Loucy (cell line): ENCODE measurements around the gene MAP3K13.

ENCODE experiments used
- CTCF ChIP-seq: fragments of 200-600 bp; sonication (generic); conservative IDR thresholded peaks from 2 replicates; pipeline ENCODE4 v1.5.1; 2014; ENCODE audit warnings: mild to moderate bottlenecking, antibody characterized with exemption, low read length
- EZH2phosphoT487 ChIP-seq: fragments of 200-600 bp; IDR thresholded peaks from 2 replicates; pipeline ENCODE4 v1.6.1; 2018; ENCODE audit warnings: antibody characterized with exemption, mild to moderate bottlenecking, moderate library complexity, borderline replicate concordance

GRCh38 chr3:185503521-185503920, 140.6 kb downstream of the MAP3K13 start:
- TF ChIP-seq CTCF (no peak), EZH2phosphoT487 (no peak)
